Neural progenitor cell (in vitro differentiated cells): Measurements from ENCODE around the gene ZNF462. TPM values are rescaled to one million over a fixed set of nuclear protein-coding genes. Genes with fewer than 3 reads are reported as not detected.

Experiments
- DNase-seq: peaks from one replicate; pipeline ENCODE4 v3.0.0-alpha.2; 2016; ENCODE audit warnings: low spot score
- H2AFZ ChIP-seq: fragments of 200-600 bp; sonication (generic); replicated peaks from 2 replicates; pipeline ENCODE4 v1.6.1; 2016; ENCODE audit warnings: antibody characterized with exemption
- H3F3A ChIP-seq: fragments of 200-600 bp; sonication (generic); 2 replicates; pipeline ENCODE4 v1.6.1; 2016; ENCODE audit warnings: antibody characterized with exemption, low read depth
- H3K27ac ChIP-seq: fragments of 200-600 bp; sonication (generic); 2 replicates; pipeline ENCODE4 v1.5.1; 2016; ENCODE audit warnings: mild to moderate bottlenecking
- H3K27me3 ChIP-seq: fragments of 200-600 bp; sonication (generic); 2 replicates; pipeline ENCODE4 v1.6.1; 2016; ENCODE audit warnings: mild to moderate bottlenecking, moderate library complexity
- H3K36me3 ChIP-seq: fragments of 200-600 bp; sonication (generic); 2 replicates; pipeline ENCODE4 v1.5.1; 2016
- H3K4me1 ChIP-seq: fragments of 200-600 bp; sonication (generic); 2 replicates; pipeline ENCODE4 v1.6.1; 2016; ENCODE audit warnings: mixed run types
- H3K4me2 ChIP-seq: fragments of 200-600 bp; sonication (generic); 2 replicates; pipeline ENCODE4 v1.6.1; 2016
- H3K4me3 ChIP-seq: fragments of 200-600 bp; sonication (generic); 2 replicates; pipeline ENCODE4 v1.5.1; 2016
- H3K79me2 ChIP-seq: fragments of 200-600 bp; sonication (generic); 2 replicates; pipeline ENCODE4 v1.6.1; 2016; ENCODE audit warnings: low read depth
- H3K9ac ChIP-seq: fragments of 200-600 bp; sonication (generic); 2 replicates; pipeline ENCODE4 v1.6.1; 2016
- H3K9me3 ChIP-seq: fragments of 200-600 bp; sonication (generic); 2 replicates; pipeline ENCODE4 v1.5.1; 2016; ENCODE audit warnings: low read depth
- H4K20me1 ChIP-seq: fragments of 200-600 bp; sonication (generic); 2 replicates; pipeline ENCODE4 v1.6.1; 2016; ENCODE audit warnings: low read depth
- H3K27ac Mint-ChIP-seq: 3 replicates; pipeline ENCODE4 v1.8.0; 2021; ENCODE audit warnings: mixed read lengths
- H3K27me3 Mint-ChIP-seq: 2 replicates; pipeline ENCODE4 v1.8.0; 2022; ENCODE audit warnings: low read depth, mild to moderate bottlenecking, inconsistent platforms, moderate library complexity, mixed read lengths; ENCODE audit not compliant: insufficient read depth
- H3K36me3 Mint-ChIP-seq: 3 replicates; pipeline ENCODE4 v1.8.0; 2021; ENCODE audit warnings: mixed read lengths
- H3K4me1 Mint-ChIP-seq: 3 replicates; pipeline ENCODE4 v1.8.0; 2021; ENCODE audit warnings: mixed read lengths
- H3K4me3 Mint-ChIP-seq: 3 replicates; pipeline ENCODE4 v1.8.0; 2021; ENCODE audit warnings: mild to moderate bottlenecking, moderate library complexity, mixed read lengths
- H3K9me3 Mint-ChIP-seq: 3 replicates; pipeline ENCODE4 v1.8.0; 2020; ENCODE audit warnings: mixed read lengths
- EZH2 ChIP-seq: fragments of 200-600 bp; sonication (generic); IDR thresholded peaks from 2 replicates; pipeline ENCODE4 v1.6.1; 2017; ENCODE audit warnings: antibody characterized with exemption, mild to moderate bottlenecking, moderate library complexity
- EZH2phosphoT487 ChIP-seq: fragments of 200-600 bp; sonication (generic); IDR thresholded peaks from 2 replicates; pipeline ENCODE4 v1.6.1; 2017; ENCODE audit warnings: antibody characterized with exemption
- total RNA-seq: library from RNA; depleted of rRNA; stranded (reverse); fragments of >200 nt; gene quantifications from 2 replicates; pipeline ENCODE4 v1.2.3, GENCODE V29; 2015; ENCODE audit warnings: low replicate concordance
- TF ChIP-seq, protein P1 (sequence below): fragments of 200-600 bp; sonication (generic); IDR thresholded peaks from 2 replicates; pipeline ENCODE4 v1.5.1; 2017; ENCODE audit warnings: antibody characterized with exemption, mild to moderate bottlenecking

ZNF462 gene
- total RNA-seq, 1 donor from 2014 or later: 81.8 TPM

DNA sequence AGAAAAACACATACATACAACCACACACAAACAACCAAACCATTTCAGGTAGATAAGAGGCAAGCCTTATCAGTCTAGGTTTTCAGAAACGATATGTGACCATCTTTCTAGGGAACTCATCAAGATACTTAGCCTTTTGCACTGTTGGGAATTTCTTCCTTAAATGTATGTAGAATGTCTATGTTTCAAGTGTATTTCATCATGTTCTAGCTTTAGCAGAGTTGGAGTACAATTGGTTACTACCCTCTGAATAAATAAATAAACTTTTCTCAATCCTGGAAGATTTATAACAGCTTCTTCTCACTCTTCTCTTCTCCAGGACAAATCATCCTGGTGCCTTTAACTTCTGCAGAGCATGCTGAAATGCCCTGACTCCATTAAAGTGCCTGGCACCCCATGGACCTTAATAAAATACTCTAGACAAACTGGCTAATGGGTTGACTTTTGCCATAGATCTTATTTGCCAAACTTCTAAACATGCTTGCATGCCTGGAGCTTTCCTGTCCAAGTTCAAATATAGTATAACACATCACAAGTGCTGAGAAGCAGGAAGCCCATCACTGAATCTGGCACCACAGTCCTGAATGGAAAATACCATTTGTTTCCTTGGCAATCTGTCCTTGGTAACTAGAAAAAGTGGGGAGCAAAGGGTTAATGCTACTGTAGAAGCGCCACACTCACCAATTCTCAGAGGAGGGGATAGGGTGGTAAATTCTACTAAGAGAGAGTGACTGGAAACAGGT lies 33.1 kb upstream of the ZNF462 start:
- H3K36me3 ChIP-seq: no peaks in the 10 kb centered on the region
- H3K9ac ChIP-seq: no peak overlapping the region
- peak overlapping the region; percentile 13 for H2AFZ ChIP-seq
- Mint-ChIP-seq H3K9me3 (peaks cover 15% of the 10 kb centered on the region), H3K4me3 (no peak overlapping the region), H3K4me1 (no peaks in the 10 kb centered on the region), H3K27ac (no peak overlapping the region), H3K27me3 (no peaks in the 10 kb centered on the region), H3K36me3 (no peaks in the 10 kb centered on the region)
- no peak overlapping the region for H3K4me3 ChIP-seq
- DNase-seq: no peak
- H3K27ac ChIP-seq: no peak overlapping the region
- no peaks in the 10 kb centered on the region for H3K79me2 ChIP-seq
- H3K9me3 ChIP-seq: peaks cover 4% of the 10 kb centered on the region
- H3F3A ChIP-seq: no peaks in the 10 kb centered on the region
- no peaks in the 10 kb centered on the region for H3K27me3 ChIP-seq
- H4K20me1 ChIP-seq: no peaks in the 10 kb centered on the region
- TF ChIP-seq EZH2: no peak
- TF ChIP-seq EZH2phosphoT487: no peak
- TF ChIP-seq, protein P1, sequence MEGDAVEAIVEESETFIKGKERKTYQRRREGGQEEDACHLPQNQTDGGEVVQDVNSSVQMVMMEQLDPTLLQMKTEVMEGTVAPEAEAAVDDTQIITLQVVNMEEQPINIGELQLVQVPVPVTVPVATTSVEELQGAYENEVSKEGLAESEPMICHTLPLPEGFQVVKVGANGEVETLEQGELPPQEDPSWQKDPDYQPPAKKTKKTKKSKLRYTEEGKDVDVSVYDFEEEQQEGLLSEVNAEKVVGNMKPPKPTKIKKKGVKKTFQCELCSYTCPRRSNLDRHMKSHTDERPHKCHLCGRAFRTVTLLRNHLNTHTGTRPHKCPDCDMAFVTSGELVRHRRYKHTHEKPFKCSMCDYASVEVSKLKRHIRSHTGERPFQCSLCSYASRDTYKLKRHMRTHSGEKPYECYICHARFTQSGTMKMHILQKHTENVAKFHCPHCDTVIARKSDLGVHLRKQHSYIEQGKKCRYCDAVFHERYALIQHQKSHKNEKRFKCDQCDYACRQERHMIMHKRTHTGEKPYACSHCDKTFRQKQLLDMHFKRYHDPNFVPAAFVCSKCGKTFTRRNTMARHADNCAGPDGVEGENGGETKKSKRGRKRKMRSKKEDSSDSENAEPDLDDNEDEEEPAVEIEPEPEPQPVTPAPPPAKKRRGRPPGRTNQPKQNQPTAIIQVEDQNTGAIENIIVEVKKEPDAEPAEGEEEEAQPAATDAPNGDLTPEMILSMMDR: no peak
- no peak overlapping the region for H3K4me2 ChIP-seq
- no peaks in the 10 kb centered on the region for H3K4me1 ChIP-seq

DNA sequence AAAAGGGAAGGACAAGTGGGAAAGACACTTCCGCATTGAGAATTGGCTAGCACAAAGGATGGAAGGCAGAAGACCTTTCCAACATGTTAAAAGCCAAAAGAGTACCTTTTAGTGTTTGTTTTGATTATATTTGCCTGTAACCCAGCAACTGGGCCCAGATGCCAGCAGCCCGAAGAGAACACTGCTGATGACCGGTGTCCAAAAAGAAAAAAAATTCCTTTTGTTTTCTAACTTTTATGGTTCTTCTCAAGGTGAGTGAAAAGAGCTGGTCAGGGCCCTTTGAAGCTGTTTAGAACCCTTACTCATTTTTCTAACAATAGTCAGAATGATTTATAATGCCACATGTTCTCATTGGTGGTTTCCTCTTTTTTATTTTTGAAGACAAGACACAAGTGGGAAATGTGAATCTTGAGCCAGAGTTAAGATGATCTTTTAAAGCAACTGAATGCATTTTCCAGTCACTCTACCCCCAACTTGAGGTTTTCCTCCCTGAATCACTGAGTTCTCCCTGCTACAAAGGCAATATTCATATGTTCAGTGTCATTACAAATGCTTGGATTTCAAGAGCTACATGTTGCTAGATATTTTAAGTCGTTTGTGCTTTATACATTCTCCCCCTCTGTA lies 32.3 kb upstream of the ZNF462 start:
- Mint-ChIP-seq H3K9me3 (peaks cover 15% of the 10 kb centered on the region), H3K4me1 (no peaks in the 10 kb centered on the region), H3K36me3 (no peaks in the 10 kb centered on the region), H3K27me3 (no peaks in the 10 kb centered on the region), H3K4me3 (no peak overlapping the region), H3K27ac (no peak overlapping the region)
- Histone ChIP-seq H3K9me3 (peaks cover 4% of the 10 kb centered on the region), H3K27ac (no peak overlapping the region), H3K4me1 (no peaks in the 10 kb centered on the region), H3K4me3 (no peak overlapping the region), H3K36me3 (no peaks in the 10 kb centered on the region), H3F3A (no peaks in the 10 kb centered on the region), H3K27me3 (no peaks in the 10 kb centered on the region), H4K20me1 (no peaks in the 10 kb centered on the region), H3K79me2 (no peaks in the 10 kb centered on the region), H3K9ac (no peak overlapping the region), H3K4me2 (no peak overlapping the region), H2AFZ (peak overlapping the region; percentile 13)
- TF ChIP-seq EZH2: no peak
- TF ChIP-seq, protein P1: no peak
- TF ChIP-seq EZH2phosphoT487: no peak
- no peak for DNase-seq

DNA sequence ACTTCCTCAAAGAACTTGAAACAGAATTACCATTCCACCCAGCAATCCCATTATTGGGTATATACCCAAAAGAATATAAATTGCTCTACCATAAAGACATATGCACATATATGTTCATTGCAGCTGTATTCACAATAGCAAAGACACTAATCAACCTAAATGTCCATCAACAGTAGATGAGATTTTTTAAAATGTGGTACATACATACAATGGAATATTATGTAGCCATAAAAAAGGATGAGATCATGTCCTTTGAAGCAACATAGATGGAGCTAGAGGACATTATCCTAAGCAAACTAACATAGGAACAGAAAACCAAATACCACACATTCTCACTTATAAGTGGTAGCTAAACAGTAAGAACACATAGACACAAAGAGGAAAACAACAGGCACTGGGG lies 28.1 kb upstream of the ZNF462 start:
- H3K79me2 ChIP-seq: no peaks in the 10 kb centered on the region
- H3K4me1 ChIP-seq: peaks cover 12% of the 10 kb centered on the region
- no peak overlapping the region for H3K27ac ChIP-seq
- no peak overlapping the region for H2AFZ ChIP-seq
- no peak overlapping the region for H3K4me2 ChIP-seq
- Mint-ChIP-seq H3K36me3 (no peaks in the 10 kb centered on the region), H3K4me1 (no peaks in the 10 kb centered on the region), H3K4me3 (no peak overlapping the region), H3K9me3 (peaks cover 15% of the 10 kb centered on the region), H3K27me3 (no peaks in the 10 kb centered on the region), H3K27ac (no peak overlapping the region)
- H3K27me3 ChIP-seq: no peaks in the 10 kb centered on the region
- no peaks in the 10 kb centered on the region for H3K36me3 ChIP-seq
- TF ChIP-seq, protein P1: no peak
- TF ChIP-seq EZH2 (no peak), EZH2phosphoT487 (no peak)
- H3F3A ChIP-seq: no peaks in the 10 kb centered on the region
- H3K4me3 ChIP-seq: no peak overlapping the region
- no peaks in the 10 kb centered on the region for H4K20me1 ChIP-seq
- no peak for DNase-seq
- H3K9ac ChIP-seq: no peak overlapping the region
- H3K9me3 ChIP-seq: peaks cover 4% of the 10 kb centered on the region
